ENCODE results near the gene CHEK1.

CHEK1 gene

GRCh38 chr11:125625630-125626287, 796 bp downstream of the CHEK1 start:
- peak; percentile 74 to 90 (median 84) for DNase-seq (ENCODE audit: low read depth in 2 of 3, low spot score in 2 of 3)

GRCh38 chr11:125626288-125626950, 1.5 kb downstream of the CHEK1 start:
- no peak for DNase-seq (ENCODE audit: low read depth in 2 of 3, low spot score in 2 of 3)

- no peak for DNase-seq (ENCODE audit: low read depth in 2 of 3, low spot score in 2 of 3)
Observed at GRCh38 chr11:125627236-125627910, 2.4 kb downstream of the CHEK1 start.

GRCh38 chr11:125637840-125638239, 12.9 kb downstream of the CHEK1 start:
- DNase-seq (ENCODE audit: low read depth in 2 of 3, low spot score in 2 of 3), result no peak

GRCh38 chr11:125638315-125638714, 13.4 kb downstream of the CHEK1 start:
- no peak for DNase-seq (ENCODE audit: low read depth in 2 of 3, low spot score in 2 of 3)

GRCh38 chr11:125645871-125646270, 20.9 kb downstream of the CHEK1 start:
- no peak for DNase-seq (ENCODE audit: low read depth in 2 of 3, low spot score in 2 of 3)

- DNase-seq (ENCODE audit: low read depth in 2 of 3, low spot score in 2 of 3), result no peak
Observed at GRCh38 chr11:125649465-125650166, 24.7 kb downstream of the CHEK1 start.

GRCh38 chr11:125662689-125663088, 37.7 kb downstream of the CHEK1 start:
- DNase-seq (ENCODE audit: low read depth in 2 of 3, low spot score in 2 of 3), result no peak

GRCh38 chr11:125663910-125664309, 38.9 kb downstream of the CHEK1 start:
- no peak for DNase-seq (ENCODE audit: low read depth in 2 of 3, low spot score in 2 of 3)

GRCh38 chr11:125667151-125667550, 42.2 kb downstream of the CHEK1 start:
- DNase-seq (ENCODE audit: low read depth in 2 of 3, low spot score in 2 of 3), result no peak

- no peak for DNase-seq (ENCODE audit: low read depth in 2 of 3, low spot score in 2 of 3)
Observed at GRCh38 chr11:125670172-125670571, 45.2 kb downstream of the CHEK1 start.

GRCh38 chr11:125671561-125671960, 46.6 kb downstream of the CHEK1 start:
- DNase-seq (ENCODE audit: low read depth in 2 of 3, low spot score in 2 of 3), result no peak

GRCh38 chr11:125674210-125674609, 49.2 kb downstream of the CHEK1 start:
- DNase-seq (ENCODE audit: low read depth in 2 of 3, low spot score in 2 of 3), result no peak

GRCh38 chr11:125675196-125675595, 50.2 kb downstream of the CHEK1 start:
- no peak for DNase-seq (ENCODE audit: low read depth in 2 of 3, low spot score in 2 of 3)

- DNase-seq (ENCODE audit: low read depth in 2 of 3, low spot score in 2 of 3), result no peak
Observed at GRCh38 chr11:125679397-125679796, 54.4 kb downstream of the CHEK1 start.

GRCh38 chr11:125679837-125680236, 54.9 kb downstream of the CHEK1 start:
- no peak for DNase-seq (ENCODE audit: low read depth in 2 of 3, low spot score in 2 of 3)

- no peak for DNase-seq (ENCODE audit: low read depth in 2 of 3, low spot score in 2 of 3)
Observed at GRCh38 chr11:125680747-125681146, 55.8 kb downstream of the CHEK1 start, which contains the start of gene ACRV1. TSS of gene ACRV1 (minus strand) at chr11:125680847. CDS start at chr11:125680780, 67 bp downstream.

- no peak for DNase-seq (ENCODE audit: low read depth in 2 of 3, low spot score in 2 of 3)
Observed at GRCh38 chr11:125685228-125685627, 60.3 kb downstream of the CHEK1 start.

GRCh38 chr11:125688066-125688465, 63.1 kb downstream of the CHEK1 start:
- DNase-seq (ENCODE audit: low read depth in 2 of 3, low spot score in 2 of 3), result no peak

GRCh38 chr11:125688632-125689031, 63.7 kb downstream of the CHEK1 start:
- no peak for DNase-seq (ENCODE audit: low read depth in 2 of 3, low spot score in 2 of 3)

GRCh38 chr11:125689274-125689859, 64.4 kb downstream of the CHEK1 start:
- DNase-seq (ENCODE audit: low read depth in 2 of 3, low spot score in 2 of 3), result no peak
